ENCODE data around the gene RBM14.

The RBM14 gene

DNA sequence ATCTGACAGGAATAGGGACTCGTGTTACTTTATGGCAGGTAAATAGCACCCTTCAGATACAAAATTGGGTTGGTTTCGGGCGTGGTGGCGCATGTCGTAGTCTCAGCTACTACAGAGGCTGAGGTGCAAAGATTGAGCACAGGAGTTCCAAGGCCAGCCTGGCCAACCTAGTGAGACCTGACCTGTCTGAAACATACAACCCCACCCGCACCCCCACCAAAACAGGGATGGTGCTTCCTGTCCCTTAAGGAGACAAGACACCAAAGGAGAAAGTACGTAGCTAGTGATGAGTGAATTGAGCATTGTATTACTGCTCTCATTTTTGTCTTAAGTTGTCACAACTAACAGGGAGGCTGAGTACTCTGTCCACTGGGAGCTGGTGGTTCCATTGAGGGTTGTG, 36.2 kb downstream of the RBM14 start:
- Histone ChIP-seq H3K4me3 (ENCODE audit: low read depth in 1 of 2, low read length in 1 of 2) (no peak overlapping the region), H3K27me3 (no peaks in the 10 kb centered on the region), H3K36me3 (peaks cover 56% of the 10 kb centered on the region), H3K27ac (no peak overlapping the region), H3K9me3 (no peaks in the 10 kb centered on the region), H3K4me1 (ENCODE audit: control insufficient read depth in 1 of 2, insufficient read depth in 1 of 2, low read depth in 1 of 2, low read length in 1 of 2) (no peaks in the 10 kb centered on the region)
- TF ChIP-seq, protein P1, sequence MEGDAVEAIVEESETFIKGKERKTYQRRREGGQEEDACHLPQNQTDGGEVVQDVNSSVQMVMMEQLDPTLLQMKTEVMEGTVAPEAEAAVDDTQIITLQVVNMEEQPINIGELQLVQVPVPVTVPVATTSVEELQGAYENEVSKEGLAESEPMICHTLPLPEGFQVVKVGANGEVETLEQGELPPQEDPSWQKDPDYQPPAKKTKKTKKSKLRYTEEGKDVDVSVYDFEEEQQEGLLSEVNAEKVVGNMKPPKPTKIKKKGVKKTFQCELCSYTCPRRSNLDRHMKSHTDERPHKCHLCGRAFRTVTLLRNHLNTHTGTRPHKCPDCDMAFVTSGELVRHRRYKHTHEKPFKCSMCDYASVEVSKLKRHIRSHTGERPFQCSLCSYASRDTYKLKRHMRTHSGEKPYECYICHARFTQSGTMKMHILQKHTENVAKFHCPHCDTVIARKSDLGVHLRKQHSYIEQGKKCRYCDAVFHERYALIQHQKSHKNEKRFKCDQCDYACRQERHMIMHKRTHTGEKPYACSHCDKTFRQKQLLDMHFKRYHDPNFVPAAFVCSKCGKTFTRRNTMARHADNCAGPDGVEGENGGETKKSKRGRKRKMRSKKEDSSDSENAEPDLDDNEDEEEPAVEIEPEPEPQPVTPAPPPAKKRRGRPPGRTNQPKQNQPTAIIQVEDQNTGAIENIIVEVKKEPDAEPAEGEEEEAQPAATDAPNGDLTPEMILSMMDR (IDR thresholded peaks at IDR 0.05): no peak

DNA sequence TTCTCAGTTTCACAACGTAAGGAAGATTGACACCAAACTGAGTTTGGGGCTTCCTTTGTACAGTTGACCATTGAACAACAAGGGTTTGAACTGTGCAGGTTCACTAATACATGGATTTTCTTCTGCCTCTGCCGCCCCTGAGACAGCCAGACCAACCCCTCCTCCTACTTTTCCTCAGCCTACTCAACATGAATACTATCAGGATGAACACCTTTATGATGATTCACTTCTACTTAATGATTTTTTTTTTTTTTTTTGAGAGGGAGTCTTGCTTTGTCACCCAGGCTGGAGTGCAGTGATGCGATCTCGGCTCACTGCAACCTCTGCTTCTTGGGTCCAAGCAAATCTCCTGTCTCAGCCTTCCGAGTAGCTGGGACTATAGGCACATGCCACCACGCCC, 36.7 kb downstream of the RBM14 start:
- Histone ChIP-seq H3K4me1 (ENCODE audit: control insufficient read depth in 1 of 2, insufficient read depth in 1 of 2, low read depth in 1 of 2, low read length in 1 of 2) (no peaks in the 10 kb centered on the region), H3K27me3 (no peaks in the 10 kb centered on the region), H3K9me3 (no peaks in the 10 kb centered on the region), H3K27ac (no peak overlapping the region), H3K4me3 (ENCODE audit: low read depth in 1 of 2, low read length in 1 of 2) (no peak overlapping the region), H3K36me3 (peaks cover 51% of the 10 kb centered on the region)
- TF ChIP-seq, protein P1 (IDR thresholded peaks at IDR 0.05): no peak

DNA sequence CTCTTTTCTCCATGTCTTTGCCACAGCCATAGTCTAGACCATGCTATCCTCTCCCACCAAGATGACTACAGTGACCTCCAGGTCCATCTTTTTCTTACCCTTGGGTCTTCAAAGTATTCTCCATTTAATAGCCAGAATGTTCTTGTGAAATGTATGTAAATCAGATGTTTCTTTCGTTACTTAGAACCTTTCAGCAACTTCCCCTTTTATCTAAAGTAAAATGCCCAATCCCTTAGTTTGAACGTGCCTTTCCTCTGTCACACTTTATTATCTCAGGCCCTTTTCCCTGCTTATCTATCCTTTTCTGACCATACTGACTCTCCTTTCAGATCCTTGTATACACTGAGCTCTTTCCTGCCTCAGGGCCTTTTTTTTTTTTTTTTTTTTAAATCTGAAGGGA, 43.3 kb downstream of the RBM14 start:
- Histone ChIP-seq H3K36me3 (peaks cover 31% of the 10 kb centered on the region), H3K27ac (peak overlapping the region; percentile 66), H3K4me1 (ENCODE audit: control insufficient read depth in 1 of 2, insufficient read depth in 1 of 2, low read depth in 1 of 2, low read length in 1 of 2) (peaks cover 6% of the 10 kb centered on the region in 2 experiments), H3K4me3 (ENCODE audit: low read depth in 1 of 2, low read length in 1 of 2) (no peak overlapping the region), H3K9me3 (no peaks in the 10 kb centered on the region), H3K27me3 (no peaks in the 10 kb centered on the region)
- TF ChIP-seq, protein P1 (IDR thresholded peaks at IDR 0.05): no peak

DNA sequence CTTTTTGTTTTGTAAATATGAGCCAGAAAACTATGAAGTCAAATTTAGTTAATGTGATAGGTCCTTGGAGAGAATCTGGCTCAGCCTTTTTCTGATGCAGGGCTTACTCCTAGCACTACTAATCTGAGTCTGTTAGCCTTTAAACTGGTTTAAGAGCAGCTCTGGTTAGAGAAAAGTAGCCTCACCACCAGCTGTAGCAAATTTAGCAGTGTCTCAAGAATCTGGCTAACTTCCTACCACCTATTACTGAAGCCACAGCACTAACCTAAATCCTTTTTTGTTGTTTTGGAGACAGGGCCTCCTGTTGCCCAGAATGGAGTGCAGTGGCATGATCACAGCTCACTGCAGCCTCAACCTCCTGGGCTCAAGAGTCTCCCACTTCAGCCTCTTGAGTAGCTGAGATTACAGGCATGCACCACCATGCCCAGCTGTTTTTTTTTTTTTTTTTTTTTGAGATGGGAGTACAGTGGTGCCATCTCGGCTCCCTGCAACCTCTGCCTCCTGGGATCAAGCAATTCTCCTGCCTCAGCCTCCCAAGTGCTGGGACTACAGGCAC, 47.4 kb downstream of the RBM14 start:
- peaks cover 6% of the 10 kb centered on the region in 2 experiments for H3K4me1 ChIP-seq (ENCODE audit: control insufficient read depth in 1 of 2, insufficient read depth in 1 of 2, low read depth in 1 of 2, low read length in 1 of 2)
- peaks cover 57% of the 10 kb centered on the region for H3K36me3 ChIP-seq
- H3K9me3 ChIP-seq: no peaks in the 10 kb centered on the region
- no peak overlapping the region for H3K27ac ChIP-seq
- no peak overlapping the region for H3K4me3 ChIP-seq (ENCODE audit: low read depth in 1 of 2, low read length in 1 of 2)
- TF ChIP-seq, protein P1 (IDR thresholded peaks at IDR 0.05): no peak
- H3K27me3 ChIP-seq: no peaks in the 10 kb centered on the region

DNA sequence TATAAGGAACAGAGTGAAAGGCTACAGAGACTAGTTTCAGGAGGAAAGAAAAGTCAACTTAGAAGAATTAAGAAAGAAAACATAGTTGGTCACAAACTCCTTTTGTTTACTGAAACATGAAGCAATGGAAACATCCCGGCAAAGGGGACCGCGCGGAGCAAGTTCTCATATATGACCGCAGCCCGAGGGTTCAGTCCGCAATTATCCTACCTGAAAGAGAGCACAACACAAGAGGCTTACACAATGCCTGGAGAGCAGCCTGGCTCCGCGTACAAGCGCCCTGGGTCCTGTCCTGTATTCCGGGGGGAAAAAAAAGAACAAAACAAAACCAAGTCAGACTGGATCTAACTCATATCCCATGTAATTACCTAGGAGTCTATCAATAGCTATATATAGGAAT, 48.9 kb downstream of the RBM14 start:
- no peak overlapping the region for H3K4me3 ChIP-seq (ENCODE audit: low read depth in 1 of 2, low read length in 1 of 2)
- TF ChIP-seq, protein P1 (IDR thresholded peaks at IDR 0.05): no peak
- H3K27me3 ChIP-seq: no peaks in the 10 kb centered on the region
- H3K4me1 ChIP-seq (ENCODE audit: control insufficient read depth in 1 of 2, insufficient read depth in 1 of 2, low read depth in 1 of 2, low read length in 1 of 2): no peaks in the 10 kb centered on the region
- no peak overlapping the region for H3K27ac ChIP-seq
- peaks cover 60% of the 10 kb centered on the region for H3K36me3 ChIP-seq
- no peaks in the 10 kb centered on the region for H3K9me3 ChIP-seq

DNA sequence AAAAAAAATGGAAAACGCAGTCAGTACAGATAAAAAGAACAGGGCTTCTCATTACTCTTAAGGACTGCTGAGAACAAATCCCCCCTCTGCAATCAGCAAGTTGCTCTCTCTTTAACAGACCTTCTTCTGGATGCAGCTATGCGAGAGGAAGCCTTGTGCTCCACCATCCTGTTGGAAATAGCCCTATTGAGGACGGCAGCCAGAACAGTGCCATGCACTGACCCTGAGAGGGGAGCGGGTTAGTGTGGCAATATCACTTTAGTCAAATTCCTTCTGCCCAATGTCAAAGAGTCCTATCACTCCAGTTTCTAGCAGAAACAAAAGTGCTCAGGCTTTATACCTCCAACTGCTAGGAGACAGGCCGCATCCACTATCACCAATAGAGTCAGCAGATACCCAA, 54.4 kb downstream of the RBM14 start:
- Histone ChIP-seq H3K4me3 (ENCODE audit: low read depth in 1 of 2, low read length in 1 of 2) (no peak overlapping the region), H3K27me3 (no peaks in the 10 kb centered on the region), H3K36me3 (peaks cover 32% of the 10 kb centered on the region), H3K27ac (no peak overlapping the region), H3K4me1 (ENCODE audit: control insufficient read depth in 1 of 2, insufficient read depth in 1 of 2, low read depth in 1 of 2, low read length in 1 of 2) (peaks cover 4 to 5% of the 10 kb centered on the region in 2 experiments), H3K9me3 (no peaks in the 10 kb centered on the region)
- TF ChIP-seq, protein P1 (IDR thresholded peaks at IDR 0.05): no peak
